KG1 (cell line): ENCODE measurements around the gene SCN3A.

ENCODE experiments used
- DNase-seq: peaks from one replicate; lab custom pipeline; 2025; lab: John Stamatoyannopoulos, UW

The SCN3A gene

DNA sequence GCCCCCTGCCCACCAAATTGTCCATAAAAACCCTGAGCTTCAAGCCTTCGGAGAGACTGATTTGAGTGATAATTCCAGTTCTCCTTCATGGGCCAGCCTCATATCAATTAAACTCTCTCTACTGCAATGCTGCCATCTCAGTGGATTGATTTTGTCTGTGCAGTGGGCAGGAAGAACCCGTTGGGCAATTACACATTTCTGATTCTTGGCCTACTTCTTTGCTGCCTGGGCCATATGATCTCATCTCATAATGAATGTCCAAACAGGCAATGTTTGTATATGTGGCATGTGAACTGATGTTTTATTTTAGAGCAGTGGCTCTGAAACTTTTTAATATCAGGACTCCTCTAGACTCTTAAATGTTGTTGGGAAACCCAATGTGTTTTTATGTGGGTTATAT lies 147.3 kb downstream of the SCN3A start:
- DNase-seq: no peak

DNA sequence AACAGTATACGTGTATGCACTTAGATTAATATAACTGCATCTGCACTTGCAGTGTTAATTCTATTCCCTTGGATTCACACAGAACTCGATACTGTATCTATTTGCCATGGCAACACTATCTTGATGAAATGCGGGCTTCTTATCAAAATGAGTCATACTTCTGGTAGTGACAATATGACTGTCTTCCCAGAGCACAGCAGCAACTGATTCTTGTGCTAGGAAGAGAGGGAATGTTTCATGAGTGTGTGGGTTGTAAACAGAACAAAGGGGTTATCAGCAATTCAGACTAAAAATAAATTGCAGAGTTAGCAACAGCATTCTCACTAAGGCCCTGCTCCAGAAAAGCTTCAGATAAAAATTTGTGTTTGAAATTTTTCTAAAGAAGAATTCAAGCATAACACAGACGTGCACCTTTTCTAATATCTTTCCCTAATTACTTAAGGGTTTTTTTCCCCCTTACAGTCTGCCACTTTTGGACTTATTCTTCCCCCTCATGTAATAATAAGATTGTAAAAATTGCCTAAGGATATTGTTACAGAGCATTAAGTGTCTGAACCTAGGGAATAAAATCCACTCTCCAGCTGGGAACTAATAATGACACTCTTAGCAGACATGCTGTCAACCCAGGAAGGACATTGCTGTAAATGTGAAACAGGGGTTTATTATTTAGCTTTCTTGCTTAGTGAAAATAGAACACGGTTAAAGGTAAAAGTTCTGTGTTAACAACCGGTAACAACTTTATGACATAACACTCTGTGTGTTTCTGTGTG lies 148.6 kb downstream of the SCN3A start:
- DNase-seq: no peak

DNA sequence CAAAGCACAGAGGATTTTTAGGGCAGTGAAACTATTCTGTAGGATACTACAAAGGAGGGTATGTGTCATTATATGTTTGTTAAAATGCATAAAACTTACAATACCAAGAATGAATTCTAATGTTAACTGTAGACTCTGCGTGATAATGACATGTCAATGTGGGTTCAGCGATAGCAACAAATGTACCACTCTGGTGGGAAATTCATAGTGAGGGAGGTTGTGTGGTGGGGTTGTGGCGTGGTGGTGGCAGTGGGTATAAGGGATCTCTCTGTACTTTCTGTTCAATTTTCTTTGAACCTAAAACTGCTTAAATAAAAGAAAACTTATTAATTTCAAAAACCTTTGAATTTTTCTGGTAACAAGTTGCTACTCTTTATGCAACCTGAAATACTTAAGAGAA lies 149.2 kb downstream of the SCN3A start:
- no peak for DNase-seq

DNA sequence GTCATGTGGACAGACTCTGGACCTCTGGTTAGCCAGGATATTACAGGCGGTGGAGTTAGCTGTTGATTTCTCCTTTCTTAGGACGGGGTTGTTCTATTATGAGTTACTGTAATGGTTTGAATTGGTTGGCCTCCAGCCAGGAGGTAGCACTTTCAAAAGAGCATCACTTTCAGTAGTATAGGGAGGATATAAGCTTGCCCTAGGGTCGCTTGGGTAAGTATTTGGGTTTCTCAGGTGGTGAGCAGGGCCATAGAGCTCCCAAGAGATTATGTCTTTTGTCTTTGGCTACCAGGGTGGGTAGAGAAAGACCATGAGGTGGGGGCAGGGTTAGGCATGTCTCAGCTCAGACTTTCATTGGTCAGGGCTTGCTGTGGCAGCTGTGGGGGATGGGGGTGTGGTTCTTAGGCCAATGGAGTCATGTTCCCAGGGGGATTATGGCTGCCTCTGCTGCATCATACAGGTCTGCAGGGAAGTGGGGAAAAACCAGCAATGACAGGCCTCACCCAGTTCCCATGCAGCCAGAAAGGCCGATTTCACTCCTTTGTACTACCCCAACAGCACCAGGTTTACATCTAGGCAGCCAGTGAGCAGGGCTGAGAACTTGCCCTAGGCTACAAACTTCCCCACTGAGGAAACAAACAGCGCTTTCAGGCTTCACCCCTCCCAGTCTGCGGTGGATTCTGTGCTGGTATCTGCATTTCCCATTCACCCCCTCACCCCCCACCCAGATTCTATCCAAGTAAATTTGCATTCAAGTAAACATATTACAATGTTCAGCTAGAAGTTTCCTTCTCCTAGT lies 159.1 kb downstream of the SCN3A start:
- no peak for DNase-seq
